Tibial nerve (tissue), 4 donors: ENCODE results near the gene SLC9A9. TPM values are rescaled to one million over a fixed set of nuclear protein-coding genes. Genes with fewer than 3 reads are reported as not detected.

Source experiments
- DNase-seq, 2 donors: peaks; one replicate each; pipeline ENCODE4 v3.0.0-alpha.2; 2019; ENCODE audit warnings: low spot score in 2 of 2
- H3K27ac ChIP-seq, 4 donors: fragments of 200-600 bp; sonication (generic) in 3 of 4; one replicate each; pipeline ENCODE4 v1.5.1; 2017 to 2019; ENCODE audit warnings: mild to moderate bottlenecking in 1 of 4
- H3K27me3 ChIP-seq, 2 donors: fragments of 200-600 bp; sonication (generic) in 1 of 2; one replicate each; pipeline versions ENCODE4 v1.5.1 to v1.6.0; 2017 to 2019
- H3K36me3 ChIP-seq, 3 donors: fragments of 200-600 bp; sonication (generic); one replicate each; pipeline ENCODE4 v1.5.1; 2018 to 2019
- H3K4me1 ChIP-seq, 4 donors: fragments of 200-600 bp; sonication (generic) in 3 of 4; one replicate each; pipeline ENCODE4 v1.5.1; 2017 to 2019
- H3K4me3 ChIP-seq, 4 donors: fragments of 200-600 bp; sonication (generic) in 3 of 4; one replicate each; pipeline ENCODE4 v1.5.1; 2017 to 2019; ENCODE audit warnings: mild to moderate bottlenecking in 1 of 4, moderate library complexity in 1 of 4
- H3K9me3 ChIP-seq, 4 donors: fragments of 200-600 bp; sonication (generic) in 3 of 4; one replicate each; pipeline ENCODE4 v1.5.1; 2017 to 2019
- EP300 ChIP-seq, 2 donors: sonication (generic); formaldehyde crosslinking; IDR thresholded peaks; one replicate each; pipeline ENCODE4 v1.6.1; 2017; ENCODE audit warnings: antibody characterized with exemption in 2 of 2, mild to moderate bottlenecking in 1 of 2
- POLR2A ChIP-seq, 2 donors: fragments of 450-650 bp; IDR thresholded peaks; one replicate each; pipeline ENCODE4 v1.6.1; 2017; ENCODE audit warnings: antibody characterized with exemption in 2 of 2, mild to moderate bottlenecking in 2 of 2, moderate library complexity in 2 of 2
- WGBS, 2 donors: methylation state at CpG; one replicate each; pipeline ENCODE4 v1.1.5; 2018; 5-methylcytosine and 5-hydroxymethylcytosine counted together
- total RNA-seq, 4 donors: library from RNA; depleted of rRNA; stranded (reverse); fragments of >200 nt; gene quantifications; one replicate each; pipeline ENCODE4 v1.1.0, GENCODE V29; 2016
- TF ChIP-seq, protein P1 (sequence below), 5 experiments: fragments of 200-600 bp in 3 of 5; fragments of 450-650 bp in 2 of 5; sonication (generic) in 3 of 5; IDR thresholded peaks; one replicate each; pipeline ENCODE4 v1.5.1; 2016 to 2019; ENCODE audit warnings: antibody characterized with exemption in 5 of 5, mild to moderate bottlenecking in 3 of 5, moderate library complexity in 2 of 5

SLC9A9 gene
- total RNA-seq, 4 donors from 2014 or later = 7.6 to 11.1 (median 9.2) TPM

DNA sequence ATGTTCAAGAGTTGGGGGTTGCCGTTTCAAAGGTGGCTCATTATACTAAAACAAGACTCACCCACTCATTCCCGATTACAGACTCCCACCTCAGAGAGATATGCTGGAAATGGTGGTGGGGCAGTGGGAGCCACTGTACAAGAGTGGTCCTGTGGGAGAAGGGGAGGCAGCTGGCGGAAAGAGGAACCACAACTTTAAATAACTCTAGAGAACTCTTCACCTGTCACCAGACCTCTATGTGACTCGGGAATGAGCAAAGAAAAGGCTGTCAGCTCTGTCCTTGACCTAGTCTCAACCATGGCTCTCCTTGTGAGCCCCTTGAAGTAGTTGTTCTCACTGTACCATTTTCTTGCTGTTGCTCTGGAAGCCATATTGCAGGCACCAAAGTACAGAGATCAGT is 434.9 kb downstream of the SLC9A9 start:
- H3K27ac ChIP-seq = no peak overlapping the region
- no peaks in the 10 kb centered on the region for H3K36me3 ChIP-seq
- H3K4me3 ChIP-seq = no peak overlapping the region
- peaks cover 0 to 6% (median 0%) of the 10 kb centered on the region in 4 donors for H3K9me3 ChIP-seq
- H3K4me1 ChIP-seq = no peaks in the 10 kb centered on the region
- TF ChIP-seq, protein P1, sequence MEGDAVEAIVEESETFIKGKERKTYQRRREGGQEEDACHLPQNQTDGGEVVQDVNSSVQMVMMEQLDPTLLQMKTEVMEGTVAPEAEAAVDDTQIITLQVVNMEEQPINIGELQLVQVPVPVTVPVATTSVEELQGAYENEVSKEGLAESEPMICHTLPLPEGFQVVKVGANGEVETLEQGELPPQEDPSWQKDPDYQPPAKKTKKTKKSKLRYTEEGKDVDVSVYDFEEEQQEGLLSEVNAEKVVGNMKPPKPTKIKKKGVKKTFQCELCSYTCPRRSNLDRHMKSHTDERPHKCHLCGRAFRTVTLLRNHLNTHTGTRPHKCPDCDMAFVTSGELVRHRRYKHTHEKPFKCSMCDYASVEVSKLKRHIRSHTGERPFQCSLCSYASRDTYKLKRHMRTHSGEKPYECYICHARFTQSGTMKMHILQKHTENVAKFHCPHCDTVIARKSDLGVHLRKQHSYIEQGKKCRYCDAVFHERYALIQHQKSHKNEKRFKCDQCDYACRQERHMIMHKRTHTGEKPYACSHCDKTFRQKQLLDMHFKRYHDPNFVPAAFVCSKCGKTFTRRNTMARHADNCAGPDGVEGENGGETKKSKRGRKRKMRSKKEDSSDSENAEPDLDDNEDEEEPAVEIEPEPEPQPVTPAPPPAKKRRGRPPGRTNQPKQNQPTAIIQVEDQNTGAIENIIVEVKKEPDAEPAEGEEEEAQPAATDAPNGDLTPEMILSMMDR (IDR thresholded peaks at IDR 0.05) = no peak
- no peak for TF ChIP-seq EP300 (IDR thresholded peaks at IDR 0.05)
- TF ChIP-seq POLR2A (IDR thresholded peaks at IDR 0.05) = no peak
- 64 to 92% methylated on average over 4 of the region's 4 CpGs for WGBS, 2 donors
- no peaks in the 10 kb centered on the region for H3K27me3 ChIP-seq
- DNase-seq = no peak

DNA sequence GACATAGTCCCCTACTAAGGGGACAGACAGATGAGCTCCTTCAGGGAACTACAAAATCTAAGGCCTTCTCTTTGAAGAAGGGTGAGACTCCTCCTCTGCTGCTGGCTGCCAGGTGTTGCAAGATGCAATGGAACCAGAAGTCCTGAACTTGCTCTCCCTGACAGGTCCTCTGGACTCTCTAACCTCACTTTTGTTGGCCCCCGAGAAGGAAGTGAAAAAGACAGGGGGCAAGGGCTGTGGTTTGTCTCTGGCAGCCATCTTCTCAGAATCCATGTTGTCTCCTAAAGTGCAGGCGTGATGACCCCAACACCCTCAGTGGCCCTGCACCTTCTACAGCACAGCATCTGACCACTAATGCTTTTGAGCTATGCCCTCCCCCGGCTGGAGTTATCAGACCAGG is 436.2 kb downstream of the SLC9A9 start:
- H3K27me3 ChIP-seq = no peaks in the 10 kb centered on the region
- 83 to 92% methylated on average over 3 of the region's 3 CpGs for WGBS, 2 donors
- H3K4me1 ChIP-seq = no peaks in the 10 kb centered on the region
- no peak overlapping the region for H3K27ac ChIP-seq
- no peak overlapping the region for H3K4me3 ChIP-seq
- no peak for DNase-seq
- no peaks in the 10 kb centered on the region for H3K36me3 ChIP-seq
- TF ChIP-seq, protein P1 (IDR thresholded peaks at IDR 0.05) = no peak
- peaks cover 0 to 6% (median 0%) of the 10 kb centered on the region in 4 donors for H3K9me3 ChIP-seq

DNA sequence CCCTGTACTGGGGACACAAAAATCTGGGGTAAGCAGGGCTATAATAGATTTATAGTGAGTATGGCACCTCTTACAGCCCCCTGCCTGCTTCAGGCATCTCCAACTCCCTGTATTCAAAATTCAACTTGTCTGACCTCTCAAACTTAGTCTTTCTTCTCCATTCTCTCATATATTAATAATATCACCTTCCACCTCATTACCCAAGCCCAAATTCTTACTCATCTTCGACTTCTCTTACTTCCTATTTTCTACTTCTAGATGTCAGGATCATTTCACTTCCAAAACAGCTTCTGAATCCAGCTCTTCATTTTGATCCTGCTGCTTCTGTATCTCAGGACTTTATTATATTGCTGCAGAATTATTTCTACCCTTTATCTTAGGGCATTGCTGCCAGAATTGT is 438.0 kb downstream of the SLC9A9 start:
- H3K27me3 ChIP-seq = no peaks in the 10 kb centered on the region
- no peak for TF ChIP-seq POLR2A (IDR thresholded peaks at IDR 0.05)
- TF ChIP-seq, protein P1 (IDR thresholded peaks at IDR 0.05) = no peak
- no peak for TF ChIP-seq EP300 (IDR thresholded peaks at IDR 0.05)
- H3K9me3 ChIP-seq = peaks cover 0 to 2% (median 0%) of the 10 kb centered on the region in 4 donors
- H3K27ac ChIP-seq = no peak overlapping the region
- DNase-seq = no peak
- no peak overlapping the region for H3K4me3 ChIP-seq
- no peaks in the 10 kb centered on the region for H3K36me3 ChIP-seq
- 74 to 86% methylated on average over 1 of the region's 1 CpG for WGBS, 2 donors
- H3K4me1 ChIP-seq = no peaks in the 10 kb centered on the region

DNA sequence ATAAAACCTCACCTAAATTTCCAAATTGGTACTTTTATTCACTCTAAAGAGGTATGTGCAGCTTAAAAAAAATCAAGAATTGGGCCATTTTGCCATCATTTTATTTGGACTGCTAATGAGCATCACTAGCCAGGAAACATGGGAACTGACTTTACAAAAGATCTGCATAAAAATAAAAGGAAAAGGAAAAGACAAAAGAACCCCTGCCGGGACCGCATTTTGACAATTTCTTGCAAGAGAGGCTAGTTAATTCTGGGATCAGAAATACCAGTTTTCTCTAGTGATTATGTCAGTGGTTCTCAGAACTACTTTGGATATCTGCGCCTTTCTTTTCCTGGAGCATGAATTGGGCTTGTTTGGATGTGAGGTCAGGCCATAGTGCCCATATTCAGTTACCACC is 439.5 kb downstream of the SLC9A9 start:
- DNase-seq = no peak
- TF ChIP-seq POLR2A (IDR thresholded peaks at IDR 0.05) (no peak), EP300 (IDR thresholded peaks at IDR 0.05) (no peak)
- TF ChIP-seq, protein P1 (IDR thresholded peaks at IDR 0.05) = no peak
- no peaks in the 10 kb centered on the region for H3K36me3 ChIP-seq
- H3K27ac ChIP-seq = no peak overlapping the region
- 91 to 93% methylated on average over 3 of the region's 3 CpGs for WGBS, 2 donors
- no peaks in the 10 kb centered on the region for H3K4me1 ChIP-seq
- H3K27me3 ChIP-seq = no peaks in the 10 kb centered on the region
- H3K9me3 ChIP-seq = no peaks in the 10 kb centered on the region
- H3K4me3 ChIP-seq = no peak overlapping the region

DNA sequence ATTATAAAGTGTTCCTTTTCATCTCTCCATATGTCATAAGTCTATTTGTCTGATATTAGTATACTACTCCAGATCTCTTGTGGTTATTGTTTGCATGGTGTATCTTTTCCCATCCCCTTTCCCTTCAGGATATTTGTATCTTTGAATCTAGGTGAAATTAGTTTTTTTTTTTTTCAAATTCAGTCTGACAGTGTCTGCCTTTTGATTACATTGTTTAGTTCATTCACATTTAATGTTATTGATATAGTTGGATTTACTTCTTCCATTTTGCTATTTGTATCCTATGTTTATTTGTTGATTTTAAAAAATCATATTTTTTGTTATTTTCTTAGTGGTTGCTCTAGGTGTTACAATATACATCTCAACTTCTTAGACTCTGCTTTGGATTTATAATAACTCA is 445.7 kb downstream of the SLC9A9 start:
- Histone ChIP-seq H3K27ac (no peak overlapping the region), H3K36me3 (no peaks in the 10 kb centered on the region), H3K4me1 (no peaks in the 10 kb centered on the region), H3K27me3 (no peaks in the 10 kb centered on the region), H3K9me3 (peaks cover 0 to 9% (median 0%) of the 10 kb centered on the region in 4 donors), H3K4me3 (no peak overlapping the region)
- TF ChIP-seq, protein P1 (IDR thresholded peaks at IDR 0.05) = no peak
- TF ChIP-seq EP300 (IDR thresholded peaks at IDR 0.05) = no peak
- no peak for TF ChIP-seq POLR2A (IDR thresholded peaks at IDR 0.05)
- no peak for DNase-seq
